Stimulated activated CD4-positive, alpha-beta T cell treated with anti-CD3 and anti-CD28 coated beads, Interleukin-12 subunit alpha, Interleukin-12 subunit beta, amount 100 ng/mL, for 48 hours (primary cell): ENCODE results near the gene ZSWIM3.
"Not testable (repeated sequence)": the region's sequence is repeated elsewhere in the genome, so short reads cannot be mapped to it uniquely, and the experiment has no call there.

Source experiments
- DNase-seq, 3 donors: peaks; one replicate each; pipeline ENCODE4 v3.0.0-alpha.2; 2020; ENCODE audit warnings: low read depth in 2 of 3, low spot score in 1 of 3

ZSWIM3 gene

DNA sequence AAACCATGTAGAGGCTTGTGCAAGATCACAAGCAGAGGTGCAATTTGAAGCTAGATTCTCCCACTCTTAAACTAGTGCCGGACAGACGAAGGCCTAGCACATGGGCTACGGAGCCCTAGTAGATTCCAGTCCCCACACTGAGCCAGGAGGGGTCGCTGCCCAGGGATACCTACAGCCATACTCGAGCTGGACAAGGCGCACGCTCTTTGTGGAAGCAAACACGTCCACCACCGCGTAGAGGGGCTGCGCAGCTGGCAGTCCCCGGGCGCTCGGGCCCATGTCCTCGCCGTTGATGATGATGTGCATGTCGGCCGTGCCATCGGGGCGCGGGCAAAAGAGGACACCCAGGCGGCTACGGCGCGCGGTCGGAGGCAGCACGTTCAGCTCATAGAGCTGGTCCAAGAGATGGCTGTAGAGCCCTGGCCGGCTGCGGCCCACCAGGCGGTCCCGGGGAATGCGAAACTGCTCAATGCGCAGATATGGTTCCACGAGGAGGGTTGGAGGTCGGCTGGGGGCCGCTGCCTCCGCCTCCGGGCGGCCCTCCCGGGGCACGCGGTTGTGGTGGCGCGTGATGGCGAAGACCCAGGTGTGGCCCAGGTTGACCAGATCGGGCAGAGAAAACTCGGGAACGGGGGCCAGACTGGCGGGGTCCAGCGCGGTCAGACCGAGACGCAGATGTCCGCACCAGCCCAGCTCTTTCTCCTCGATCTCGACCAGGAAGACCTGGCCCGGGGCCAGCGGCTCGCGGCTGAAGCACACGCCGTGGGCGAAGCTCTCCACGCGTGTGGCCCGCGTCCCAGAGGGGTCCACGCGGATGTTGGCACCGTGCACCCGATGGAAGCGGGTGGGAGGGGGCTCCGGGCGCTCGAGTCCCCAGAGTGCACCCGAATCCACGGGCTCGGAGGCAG is 32.9 kb downstream of the ZSWIM3 start:
- DNase-seq: peak; percentile 27 to 40 (median 39)

DNA sequence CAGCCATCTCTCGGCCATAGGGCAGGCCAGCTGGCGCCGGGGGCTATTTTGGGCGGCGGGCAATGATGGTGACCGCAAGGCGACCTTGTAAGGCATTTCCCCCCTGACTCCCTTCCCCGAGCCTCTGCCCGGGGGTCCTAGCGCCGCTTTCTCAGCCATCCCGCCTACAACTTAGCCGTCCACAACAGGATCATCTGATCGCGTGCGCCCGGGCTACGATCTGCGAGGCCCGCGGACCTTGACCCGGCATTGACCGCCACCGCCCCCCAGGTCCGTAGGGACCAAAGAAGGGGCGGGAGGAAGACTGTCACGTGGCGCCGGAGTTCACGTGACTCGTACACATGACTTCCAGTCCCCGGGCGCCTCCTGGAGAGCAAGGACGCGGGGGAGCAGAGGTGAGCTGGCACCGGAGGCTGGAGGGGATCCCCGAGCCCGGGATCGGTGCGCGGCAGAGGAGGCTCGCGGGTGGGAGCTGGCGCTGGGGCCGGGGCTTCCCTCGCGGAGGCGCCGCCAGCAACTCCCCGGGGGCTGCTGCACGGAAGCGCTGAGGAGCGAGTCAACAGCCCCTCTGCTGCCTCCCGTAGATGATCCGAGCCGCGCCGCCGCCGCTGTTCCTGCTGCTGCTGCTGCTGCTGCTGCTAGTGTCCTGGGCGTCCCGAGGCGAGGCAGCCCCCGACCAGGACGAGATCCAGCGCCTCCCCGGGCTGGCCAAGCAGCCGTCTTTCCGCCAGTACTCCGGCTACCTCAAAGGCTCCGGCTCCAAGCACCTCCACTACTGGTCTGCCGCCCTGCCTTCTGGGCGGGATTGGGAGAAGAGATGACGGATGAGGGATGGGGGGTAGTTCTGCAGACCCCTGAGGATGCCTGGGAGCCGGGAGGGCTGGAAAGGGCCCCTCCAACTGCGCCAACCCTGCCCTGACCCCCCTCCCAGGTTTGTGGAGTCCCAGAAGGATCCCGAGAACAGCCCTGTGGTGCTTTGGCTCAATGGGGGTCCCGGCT is 33.9 kb downstream of the ZSWIM3 start, which contains the start of the genes CTSA and NEURL2:
CTSA (plus strand) TSS at position 351 of the 999 bp plus-strand sequence; CDS start at position 585, 234 bp downstream.
NEURL2 (minus strand) TSS at position 224 of the 999 bp plus-strand sequence; CDS start at position 7, 217 bp downstream.
- DNase-seq: peak; percentile 74 to 80 (median 75)

DNA sequence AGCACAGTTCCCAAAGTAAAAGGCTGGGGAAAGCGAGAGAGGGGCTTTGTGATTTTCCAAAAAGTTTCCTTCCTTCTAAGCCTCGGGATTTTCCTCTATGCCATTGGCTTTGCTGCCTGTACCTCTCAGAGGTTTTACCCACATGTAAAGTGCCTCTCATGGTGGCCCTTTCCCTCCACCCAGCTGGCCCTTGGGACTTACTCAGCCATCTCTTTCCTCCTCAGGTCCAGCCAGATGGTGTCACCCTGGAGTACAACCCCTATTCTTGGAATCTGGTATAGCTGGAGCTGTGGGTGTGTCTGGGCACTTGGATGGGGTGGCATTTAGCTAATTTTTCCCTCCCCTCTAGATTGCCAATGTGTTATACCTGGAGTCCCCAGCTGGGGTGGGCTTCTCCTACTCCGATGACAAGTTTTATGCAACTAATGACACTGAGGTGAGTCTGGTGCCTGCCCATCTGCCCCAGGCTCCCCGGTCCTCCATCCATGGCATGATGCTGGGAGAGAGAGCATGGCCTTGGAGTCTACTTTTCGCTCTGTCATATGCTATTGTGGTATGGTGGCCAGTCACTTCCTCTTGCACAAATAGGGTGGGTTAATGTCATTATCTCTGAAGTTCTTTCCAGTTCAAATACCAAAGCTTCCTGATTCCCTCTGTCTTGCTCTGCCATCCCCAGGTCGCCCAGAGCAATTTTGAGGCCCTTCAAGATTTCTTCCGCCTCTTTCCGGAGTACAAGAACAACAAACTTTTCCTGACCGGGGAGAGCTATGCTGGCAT is 34.8 kb downstream of the ZSWIM3 start:
- DNase-seq: no peak

DNA sequence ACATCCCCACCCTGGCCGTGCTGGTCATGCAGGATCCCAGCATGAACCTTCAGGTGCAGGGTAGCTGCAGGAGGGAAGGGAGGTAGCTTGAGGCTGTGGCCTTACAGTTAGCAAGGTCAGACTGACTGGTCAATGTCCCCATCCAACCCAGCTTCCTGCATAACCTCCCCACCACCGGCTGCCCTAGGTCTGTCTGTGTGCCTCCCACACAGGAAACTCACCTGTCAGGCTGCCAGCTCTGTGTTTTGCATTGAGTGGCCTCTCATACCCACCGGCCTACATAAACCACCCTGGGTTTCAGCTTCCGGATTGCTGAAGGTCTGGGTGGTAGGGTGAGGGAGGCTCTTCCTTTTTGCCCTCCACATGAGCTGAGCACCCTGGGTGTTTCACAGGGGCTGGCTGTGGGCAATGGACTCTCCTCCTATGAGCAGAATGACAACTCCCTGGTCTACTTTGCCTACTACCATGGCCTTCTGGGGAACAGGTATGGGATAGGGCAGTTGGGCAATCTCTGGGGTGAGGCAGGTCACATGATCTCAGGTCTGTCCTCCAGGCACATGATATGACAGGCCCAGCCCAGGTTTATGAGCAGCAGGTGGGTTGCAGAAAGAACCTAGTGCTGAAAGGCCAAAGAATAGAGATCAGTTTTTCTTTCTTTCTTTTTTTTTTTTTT is 35.5 kb downstream of the ZSWIM3 start:
- no peak for DNase-seq

DNA sequence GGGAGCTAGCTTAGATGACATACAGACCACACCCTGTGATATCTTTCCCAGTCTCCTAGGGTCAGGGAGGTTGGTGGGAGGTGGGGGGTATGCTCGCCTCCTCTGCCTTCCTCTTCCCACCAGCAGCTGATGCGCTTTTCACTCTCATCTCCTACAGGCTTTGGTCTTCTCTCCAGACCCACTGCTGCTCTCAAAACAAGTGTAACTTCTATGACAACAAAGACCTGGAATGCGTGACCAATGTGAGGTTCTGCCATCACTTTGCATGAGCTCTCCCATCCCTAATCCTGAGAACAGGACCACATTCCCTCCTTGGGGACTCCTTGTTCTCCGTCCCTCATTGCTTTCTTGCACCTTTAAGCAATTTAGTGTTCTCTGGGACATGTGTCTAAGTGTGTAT is 36.4 kb downstream of the ZSWIM3 start:
- DNase-seq: no peak

GRCh38 chr20:45894797-45895196 is 37.4 kb downstream of the ZSWIM3 start:
- no peak for DNase-seq

- no peak for DNase-seq
Measured at GRCh38 chr20:45896641-45897161, 39.3 kb downstream of the ZSWIM3 start.

GRCh38 chr20:45897289-45897688 is 39.9 kb downstream of the ZSWIM3 start:
- no peak for DNase-seq

- no peak for DNase-seq
Measured at GRCh38 chr20:45897692-45898091, 40.3 kb downstream of the ZSWIM3 start.

DNA sequence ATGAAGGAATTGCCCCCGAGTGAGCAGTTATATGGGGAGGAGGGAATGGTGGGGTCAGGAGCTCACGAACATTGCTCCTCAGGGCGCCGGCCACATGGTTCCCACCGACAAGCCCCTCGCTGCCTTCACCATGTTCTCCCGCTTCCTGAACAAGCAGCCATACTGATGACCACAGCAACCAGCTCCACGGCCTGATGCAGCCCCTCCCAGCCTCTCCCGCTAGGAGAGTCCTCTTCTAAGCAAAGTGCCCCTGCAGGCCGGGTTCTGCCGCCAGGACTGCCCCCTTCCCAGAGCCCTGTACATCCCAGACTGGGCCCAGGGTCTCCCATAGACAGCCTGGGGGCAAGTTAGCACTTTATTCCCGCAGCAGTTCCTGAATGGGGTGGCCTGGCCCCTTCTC is 40.9 kb downstream of the ZSWIM3 start:
- DNase-seq: no peak

DNA sequence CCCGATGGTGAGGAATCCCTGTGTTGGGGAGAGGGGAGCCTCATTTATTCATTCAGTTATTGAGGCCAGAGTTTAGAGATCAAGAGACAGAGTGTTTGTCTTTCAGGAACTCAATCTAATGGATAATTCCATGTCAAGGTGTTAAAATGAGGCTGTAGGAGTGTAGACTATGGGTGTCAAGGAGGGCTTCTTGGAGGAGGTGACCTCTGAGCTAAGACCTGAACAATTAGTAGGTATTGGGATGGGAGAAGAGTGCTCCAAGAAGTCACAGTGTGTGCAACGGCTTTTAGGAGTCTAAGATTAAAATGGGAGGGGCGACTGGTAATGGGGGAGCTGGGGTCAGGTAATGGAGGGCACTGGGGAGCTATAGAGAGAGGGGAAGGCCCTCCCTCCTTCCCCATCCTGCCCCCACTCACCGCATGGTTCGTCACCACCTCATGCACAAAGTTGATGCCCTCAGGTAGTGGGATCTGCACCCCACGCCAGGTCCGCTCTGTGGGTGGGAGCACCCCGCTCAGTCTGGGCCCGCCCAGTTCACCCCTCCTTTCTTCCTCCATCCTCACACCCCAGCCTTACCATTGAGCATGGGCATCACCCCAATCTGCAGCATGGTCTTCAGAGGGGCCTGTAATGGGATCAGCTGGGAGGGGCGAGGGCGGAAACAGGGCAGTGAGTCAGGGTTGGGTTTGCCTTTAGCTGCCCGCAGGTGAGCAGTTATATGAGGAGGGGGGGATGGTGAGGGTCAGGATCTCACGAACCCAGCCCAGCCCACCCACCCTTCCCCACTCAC is 41.8 kb downstream of the ZSWIM3 start:
- DNase-seq: no peak

DNA sequence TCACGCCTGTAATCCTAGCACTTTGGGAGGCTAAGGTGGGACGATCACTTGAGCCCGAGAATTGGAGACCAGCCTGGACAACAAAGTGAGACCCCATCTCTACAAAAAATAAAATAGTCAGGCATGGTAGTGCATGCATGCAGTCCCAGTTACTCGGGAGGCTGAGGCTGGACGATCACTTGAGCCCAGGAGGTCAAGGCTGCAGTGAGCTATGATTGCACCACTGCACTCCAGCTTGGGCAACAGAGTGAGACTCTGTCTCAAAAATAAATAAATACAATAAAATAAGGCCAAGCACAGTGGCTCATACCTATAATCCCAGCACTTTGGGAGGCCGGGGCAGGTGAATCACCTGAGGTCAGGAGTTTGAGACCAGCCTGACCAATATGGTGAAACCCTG is 43.9 kb downstream of the ZSWIM3 start:
- DNase-seq: not testable (repeated sequence)

DNA sequence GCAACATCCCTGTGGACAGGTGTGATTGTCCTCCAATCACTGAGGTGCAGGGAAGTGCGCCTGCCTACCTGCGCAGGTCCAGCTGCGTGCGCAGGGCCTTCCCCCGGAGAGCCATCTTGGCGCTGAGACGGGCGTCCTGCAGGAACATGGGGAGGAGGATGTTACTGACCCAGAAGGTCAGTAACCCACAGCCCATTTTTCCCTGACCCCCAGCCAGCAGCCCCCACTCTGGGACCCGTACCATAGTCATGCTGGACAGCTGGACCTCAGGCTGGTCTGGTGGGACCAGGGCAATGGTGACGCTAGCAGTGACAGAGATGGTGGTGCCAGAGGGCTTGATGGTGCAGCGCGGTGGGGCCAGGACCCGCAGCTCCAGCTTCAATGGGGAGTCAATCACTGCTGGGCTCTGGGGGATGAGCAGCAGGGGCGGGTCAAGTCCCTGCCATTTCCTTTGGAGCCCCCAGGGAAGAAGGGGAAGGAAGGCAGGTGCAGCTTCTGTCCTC is 44.8 kb downstream of the ZSWIM3 start:
- no peak for DNase-seq

- DNase-seq: no peak
Measured at GRCh38 chr20:45904583-45905504, 47.4 kb downstream of the ZSWIM3 start.

DNA sequence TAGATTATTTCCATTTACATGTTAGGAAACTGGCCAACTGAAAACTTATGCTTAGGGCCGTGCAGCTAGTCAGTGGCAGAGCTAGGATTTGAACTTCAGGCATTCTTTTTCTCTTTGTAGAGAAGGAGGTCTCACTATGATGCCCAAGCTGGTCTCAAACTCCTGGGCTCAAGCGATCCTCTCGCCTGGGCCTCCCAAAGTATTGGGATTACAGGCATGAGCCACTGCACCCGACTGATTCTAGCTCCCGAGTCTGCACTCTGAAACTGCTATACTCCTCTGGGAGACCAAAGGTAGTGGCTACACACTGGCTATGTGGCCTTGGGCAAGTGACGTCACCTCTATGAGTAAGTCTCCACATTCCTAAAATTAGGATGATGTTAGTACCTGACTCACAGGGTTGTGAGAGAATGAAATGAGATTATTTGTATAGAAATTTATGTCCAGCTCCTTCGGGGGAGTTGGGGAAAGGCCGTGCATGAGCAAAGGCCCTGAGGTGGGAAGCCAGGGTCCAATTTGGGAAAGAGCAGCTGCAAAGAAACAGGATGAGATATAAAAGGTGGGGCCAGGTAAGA is 48.2 kb downstream of the ZSWIM3 start:
- DNase-seq: no peak

DNA sequence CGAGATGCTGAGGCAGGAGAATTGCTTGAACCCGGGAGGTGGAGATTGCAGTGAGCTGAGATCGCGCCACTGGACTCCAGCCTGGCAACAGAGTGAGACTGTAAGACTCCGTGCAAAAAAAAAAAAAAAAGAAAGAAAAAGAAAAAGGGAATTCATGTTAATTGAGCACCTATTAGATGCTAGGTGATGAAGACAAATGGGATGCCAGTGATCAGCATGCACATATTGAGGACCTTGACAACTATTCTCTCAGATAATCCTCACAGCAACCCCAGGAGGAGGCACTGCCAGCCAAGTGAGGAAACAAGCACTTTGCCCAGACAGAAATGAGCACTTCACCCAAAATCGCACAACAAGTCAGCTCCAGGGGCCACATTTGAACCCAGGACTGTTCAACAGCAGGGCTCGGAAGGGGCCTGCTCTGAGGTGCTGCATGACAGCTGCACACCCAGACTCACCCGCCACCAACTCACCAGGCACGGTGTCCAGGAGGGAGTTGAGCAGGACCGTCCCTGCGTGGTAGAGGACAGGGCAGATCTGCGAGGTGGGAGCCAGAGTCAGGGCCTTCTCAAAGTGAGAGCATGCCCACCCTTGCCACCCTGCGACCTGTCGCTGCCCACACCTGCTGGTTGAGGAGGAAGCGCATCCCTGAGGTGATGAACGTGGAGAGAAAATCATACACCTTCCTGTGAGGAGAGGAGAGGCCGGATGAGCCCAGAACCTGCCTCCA is 50.0 kb downstream of the ZSWIM3 start:
- DNase-seq: no peak

DNA sequence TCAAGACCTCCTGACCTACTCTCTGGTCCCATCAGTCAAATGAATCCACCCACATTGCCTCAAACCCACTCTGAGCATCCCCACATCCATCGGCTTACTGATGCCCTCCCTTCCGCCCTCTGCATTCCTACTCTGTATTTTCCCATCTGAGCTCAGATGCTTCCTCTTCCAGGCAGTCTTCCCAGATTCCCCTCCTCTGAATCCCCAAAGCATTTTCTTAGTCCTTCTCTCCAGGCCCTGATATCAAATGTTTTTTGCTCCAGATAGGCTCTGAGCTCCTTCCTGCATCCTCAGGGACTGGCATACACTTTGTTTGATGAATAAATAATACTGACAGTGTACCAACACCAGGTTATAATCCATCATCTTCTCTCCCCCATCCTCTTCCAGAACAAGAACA is 50.7 kb downstream of the ZSWIM3 start:
- DNase-seq: no peak
